ENCODE results near the gene VENTX. TPM values are rescaled to one million over a fixed set of nuclear protein-coding genes. Genes with fewer than 3 reads are reported as not detected.

Gene VENTX, protein sequence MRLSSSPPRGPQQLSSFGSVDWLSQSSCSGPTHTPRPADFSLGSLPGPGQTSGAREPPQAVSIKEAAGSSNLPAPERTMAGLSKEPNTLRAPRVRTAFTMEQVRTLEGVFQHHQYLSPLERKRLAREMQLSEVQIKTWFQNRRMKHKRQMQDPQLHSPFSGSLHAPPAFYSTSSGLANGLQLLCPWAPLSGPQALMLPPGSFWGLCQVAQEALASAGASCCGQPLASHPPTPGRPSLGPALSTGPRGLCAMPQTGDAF
- not detected for total RNA-seq

- Mint-ChIP-seq H3K9me3 (ENCODE audit: low read depth) (no peaks in the 10 kb centered on the region), H3K27ac (no peak within 1 kb of the TSS), H3K4me3 (no peak within 1 kb of the TSS), H3K36me3 (ENCODE audit: low read depth) (no peaks in the 10 kb centered on the region), H3K27me3 (peaks cover 48% of the 10 kb centered on the region), H3K4me1 (peaks cover 19% of the 10 kb centered on the region)
- ATAC-seq (no peak), DNase-seq (peak; percentile 22)
- intact Hi-C loops (cut with DNase I, micrococcal nuclease): loop anchor here in 1 of 2 experiments (10.0 kb wide), 1 partner anchor 453 kb away; the partner anchor contains the start of gene NKX6-2
- ChIA-PET CTCF (no interaction called here), POLR2A (no interaction called here)
Measured at GRCh38 chr10:133237588-133238465, at the start of gene VENTX. TSS of gene VENTX (plus strand) at chr10:133237855. CDS start at chr10:133237915, 60 bp downstream.

- no peak for ATAC-seq
- DNase-seq: no peak
- peaks cover 3% of the 10 kb centered on the region for H3K27me3 Mint-ChIP-seq
- H3K36me3 Mint-ChIP-seq (ENCODE audit: low read depth): no peaks in the 10 kb centered on the region
- no peaks in the 10 kb centered on the region for H3K9me3 Mint-ChIP-seq (ENCODE audit: low read depth)
- intact Hi-C loops (cut with DNase I, micrococcal nuclease): no loop called here
- no peak overlapping the region for H3K27ac Mint-ChIP-seq
- no peak overlapping the region for H3K4me3 Mint-ChIP-seq
- no peaks in the 10 kb centered on the region for H3K4me1 Mint-ChIP-seq
- ChIA-PET CTCF (no interaction called here), POLR2A (no interaction called here)
Measured at GRCh38 chr10:133187906-133188681, 49.6 kb upstream of the VENTX start.

- Mint-ChIP-seq H3K27me3 (peaks cover 5% of the 10 kb centered on the region), H3K36me3 (ENCODE audit: low read depth) (no peaks in the 10 kb centered on the region), H3K27ac (no peak overlapping the region), H3K4me1 (no peaks in the 10 kb centered on the region), H3K9me3 (ENCODE audit: low read depth) (peaks cover 2% of the 10 kb centered on the region), H3K4me3 (no peak overlapping the region)
- DNase-seq (no peak), ATAC-seq (no peak)
- ChIA-PET CTCF (no interaction called here), POLR2A (no interaction called here)
- intact Hi-C loops (cut with DNase I, micrococcal nuclease): no loop called here
Measured at GRCh38 chr10:133189256-133189655, 48.4 kb upstream of the VENTX start.

- ChIA-PET CTCF (no interaction called here), POLR2A (no interaction called here)
- Mint-ChIP-seq H3K4me1 (no peaks in the 10 kb centered on the region), H3K36me3 (ENCODE audit: low read depth) (no peaks in the 10 kb centered on the region), H3K9me3 (ENCODE audit: low read depth) (peaks cover 2% of the 10 kb centered on the region), H3K27me3 (peaks cover 5% of the 10 kb centered on the region), H3K4me3 (no peak overlapping the region), H3K27ac (no peak overlapping the region)
- DNase-seq (no peak), ATAC-seq (no peak)
- intact Hi-C loops (cut with DNase I, micrococcal nuclease): no loop called here
Measured at GRCh38 chr10:133189726-133190125, 47.9 kb upstream of the VENTX start.

DNA sequence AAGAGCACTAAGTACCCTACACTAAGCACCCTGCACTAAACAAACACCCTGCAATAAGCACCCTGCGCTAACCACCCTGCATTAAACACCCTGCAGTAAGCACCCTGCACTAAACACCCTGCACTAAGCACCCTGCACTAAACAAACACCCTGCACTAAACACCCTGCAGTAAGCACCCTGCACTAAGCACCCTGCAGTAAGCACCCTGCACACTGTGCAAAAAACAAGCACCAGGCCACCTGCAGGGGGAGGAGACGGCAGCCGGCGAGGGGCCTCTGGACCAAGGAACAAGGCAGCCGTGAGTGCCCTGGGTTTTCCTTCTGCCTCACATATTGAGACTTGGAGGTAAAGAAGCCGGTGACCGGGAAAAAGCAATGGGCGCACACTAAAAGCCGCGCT is 47.4 kb upstream of the VENTX start:
- Mint-ChIP-seq H3K36me3 (ENCODE audit: low read depth) (no peaks in the 10 kb centered on the region), H3K27me3 (peaks cover 5% of the 10 kb centered on the region), H3K27ac (no peak overlapping the region), H3K9me3 (ENCODE audit: low read depth) (peaks cover 2% of the 10 kb centered on the region), H3K4me3 (no peak overlapping the region), H3K4me1 (no peaks in the 10 kb centered on the region)
- ChIA-PET POLR2A (no interaction called here), CTCF (no interaction called here)
- DNase-seq (no peak), ATAC-seq (no peak)
- intact Hi-C loops (cut with DNase I, micrococcal nuclease): no loop called here

- peaks cover 2% of the 10 kb centered on the region for H3K9me3 Mint-ChIP-seq (ENCODE audit: low read depth)
- H3K27ac Mint-ChIP-seq: no peak overlapping the region
- ChIA-PET CTCF (no interaction called here), POLR2A (no interaction called here)
- no peak overlapping the region for H3K4me3 Mint-ChIP-seq
- DNase-seq (no peak), ATAC-seq (no peak)
- H3K27me3 Mint-ChIP-seq: peaks cover 5% of the 10 kb centered on the region
- intact Hi-C loops (cut with DNase I, micrococcal nuclease): no loop called here
- H3K36me3 Mint-ChIP-seq (ENCODE audit: low read depth): no peaks in the 10 kb centered on the region
- no peaks in the 10 kb centered on the region for H3K4me1 Mint-ChIP-seq
Measured at GRCh38 chr10:133191651-133192050, 46.0 kb upstream of the VENTX start.

DNA sequence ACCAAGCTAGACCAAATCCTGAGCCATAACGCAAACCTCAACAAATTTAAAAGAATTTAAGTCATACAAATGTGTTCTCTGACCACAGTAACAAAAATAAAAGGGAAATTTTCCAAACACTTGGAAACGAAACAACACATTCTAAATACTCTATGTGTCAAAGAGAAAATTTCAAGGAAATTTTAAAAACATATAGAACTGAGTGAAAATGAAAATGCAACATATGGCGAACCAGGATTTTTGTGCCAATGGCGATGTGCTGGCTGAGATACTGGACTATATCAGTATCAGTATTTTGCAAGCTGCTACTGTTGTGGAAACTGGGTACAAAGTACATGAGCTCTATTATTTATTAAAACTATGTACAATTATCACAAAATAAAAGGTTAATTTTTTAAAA is 43.5 kb upstream of the VENTX start:
- peaks cover 2% of the 10 kb centered on the region for H3K9me3 Mint-ChIP-seq (ENCODE audit: low read depth)
- CTCF ChIA-PET: no interaction called here
- H3K36me3 Mint-ChIP-seq (ENCODE audit: low read depth): no peaks in the 10 kb centered on the region
- POLR2A ChIA-PET: no interaction called here
- H3K27ac Mint-ChIP-seq: no peak overlapping the region
- H3K4me1 Mint-ChIP-seq: no peaks in the 10 kb centered on the region
- DNase-seq: no peak
- intact Hi-C loops (cut with DNase I, micrococcal nuclease): no loop called here
- H3K27me3 Mint-ChIP-seq: peaks cover 5% of the 10 kb centered on the region
- no peak for ATAC-seq
- H3K4me3 Mint-ChIP-seq: no peak overlapping the region

DNA sequence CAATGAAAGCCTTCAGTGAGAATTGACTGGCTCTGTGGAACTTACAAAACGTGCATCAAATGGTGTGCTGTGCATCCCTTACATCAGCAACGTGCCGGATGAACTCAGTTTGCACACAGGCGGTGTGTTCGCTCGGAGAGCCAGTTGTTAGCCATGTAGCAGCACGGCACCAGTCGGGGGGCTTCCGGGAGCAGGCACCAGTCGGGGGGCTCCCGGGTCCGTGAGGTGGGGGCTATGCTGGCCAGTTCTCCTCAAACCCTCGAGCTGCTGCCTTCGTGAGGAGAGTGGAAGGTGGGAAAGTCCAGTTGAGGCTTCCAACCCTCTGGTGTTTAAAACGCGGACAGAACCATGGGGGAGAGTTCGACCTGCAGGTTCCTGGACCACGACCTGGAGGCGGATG is 42.6 kb upstream of the VENTX start:
- POLR2A ChIA-PET: no interaction called here
- H3K27ac Mint-ChIP-seq: no peak overlapping the region

GRCh38 chr10:133195611-133196010 is 42.0 kb upstream of the VENTX start:
- Mint-ChIP-seq H3K27me3 (peaks cover 5% of the 10 kb centered on the region), H3K4me3 (no peak overlapping the region), H3K36me3 (ENCODE audit: low read depth) (no peaks in the 10 kb centered on the region), H3K27ac (no peak overlapping the region), H3K4me1 (no peaks in the 10 kb centered on the region), H3K9me3 (ENCODE audit: low read depth) (peaks cover 2% of the 10 kb centered on the region)
- ATAC-seq: no peak
- POLR2A ChIA-PET: no interaction called here
- intact Hi-C loops (cut with DNase I, micrococcal nuclease): no loop called here
- CTCF ChIA-PET: no interaction called here
- no peak for DNase-seq

More for the DNA sequence above, 42.6 kb upstream of the VENTX start:
- DNase-seq (no peak), ATAC-seq (no peak)
- Mint-ChIP-seq H3K27me3 (peaks cover 5% of the 10 kb centered on the region), H3K36me3 (ENCODE audit: low read depth) (no peaks in the 10 kb centered on the region), H3K4me1 (no peaks in the 10 kb centered on the region), H3K9me3 (ENCODE audit: low read depth) (peaks cover 2% of the 10 kb centered on the region), H3K4me3 (no peak overlapping the region)
- CTCF ChIA-PET: no interaction called here
- intact Hi-C loops (cut with DNase I, micrococcal nuclease): no loop called here

GRCh38 chr10:133196221-133196915 is 41.3 kb upstream of the VENTX start:
- no peak for ATAC-seq
- H3K36me3 Mint-ChIP-seq (ENCODE audit: low read depth): no peaks in the 10 kb centered on the region
- H3K27me3 Mint-ChIP-seq: peaks cover 5% of the 10 kb centered on the region
- intact Hi-C loops (cut with DNase I, micrococcal nuclease): no loop called here
- peaks cover 2% of the 10 kb centered on the region for H3K9me3 Mint-ChIP-seq (ENCODE audit: low read depth)
- H3K27ac Mint-ChIP-seq: no peak overlapping the region
- CTCF ChIA-PET: no interaction called here
- POLR2A ChIA-PET: no interaction called here
- DNase-seq: no peak
- no peak overlapping the region for H3K4me3 Mint-ChIP-seq
- no peaks in the 10 kb centered on the region for H3K4me1 Mint-ChIP-seq

GRCh38 chr10:133196936-133197758 is 40.5 kb upstream of the VENTX start:
- Mint-ChIP-seq H3K9me3 (ENCODE audit: low read depth) (peaks cover 2% of the 10 kb centered on the region), H3K27ac (no peak overlapping the region), H3K4me1 (no peaks in the 10 kb centered on the region), H3K4me3 (no peak overlapping the region), H3K27me3 (peaks cover 3% of the 10 kb centered on the region), H3K36me3 (ENCODE audit: low read depth) (no peaks in the 10 kb centered on the region)
- ChIA-PET POLR2A (no interaction called here), CTCF (no interaction called here)
- no peak for ATAC-seq
- intact Hi-C loops (cut with DNase I, micrococcal nuclease): no loop called here
- no peak for DNase-seq

Measured in activated CD4-positive, alpha-beta T cell treated with anti-CD3 and anti-CD28 coated beads for 36 hours (primary cell).